OCI-LY1 (cell line): ENCODE measurements around the gene PTPN6.

Experiments used
- H2AFZ ChIP-seq: fragments of 200-600 bp; sonication (generic), shearing (Covaris generic); 2 replicates; pipeline ENCODE4 v1.6.0; 2014; ENCODE audit warnings: antibody characterized with exemption, mild to moderate bottlenecking, low read length
- H3F3A ChIP-seq: fragments of 200-600 bp; sonication (generic), shearing (Covaris generic); 2 replicates; pipeline ENCODE4 v1.6.0; 2014; ENCODE audit warnings: mild to moderate bottlenecking, antibody characterized with exemption, low read length, moderate library complexity; ENCODE audit not compliant: insufficient read depth
- H3K27ac ChIP-seq: fragments of 200-600 bp; sonication (generic); 2 replicates; pipeline ENCODE4 v1.5.1; 2014; ENCODE audit warnings: low read length, mixed run types, mild to moderate bottlenecking, low read depth; ENCODE audit not compliant: poor library complexity, severe bottlenecking
- H3K27me3 ChIP-seq: fragments of 200-600 bp; sonication (generic); 2 replicates; pipeline ENCODE4 v1.6.0; 2014; ENCODE audit warnings: antibody characterized with exemption, mild to moderate bottlenecking, low read length, moderate library complexity; ENCODE audit not compliant: insufficient read depth
- H3K36me3 ChIP-seq: fragments of 200-600 bp; sonication (generic); 2 replicates; pipeline ENCODE4 v1.6.1; 2014; ENCODE audit warnings: mild to moderate bottlenecking, antibody characterized with exemption, low read length, moderate library complexity, mixed read lengths; ENCODE audit not compliant: insufficient read depth
- H3K4me1 ChIP-seq: fragments of 200-600 bp; sonication (generic); 2 replicates; pipeline ENCODE4 v1.5.1; 2014; ENCODE audit warnings: mild to moderate bottlenecking, low read length, moderate library complexity; ENCODE audit not compliant: insufficient read depth, severe bottlenecking
- H3K4me2 ChIP-seq: fragments of 200-600 bp; sonication (generic), shearing (Covaris generic); 2 replicates; pipeline ENCODE4 v1.6.1; 2014; ENCODE audit warnings: low read length
- H3K4me3 ChIP-seq: fragments of 200-600 bp; sonication (generic); 2 replicates; pipeline ENCODE4 v1.5.1; 2014; ENCODE audit warnings: low read length, low read depth, mild to moderate bottlenecking, mixed read lengths; ENCODE audit not compliant: poor library complexity, severe bottlenecking
- H3K79me2 ChIP-seq: fragments of 200-600 bp; shearing (Covaris generic); 2 replicates; pipeline ENCODE4 v1.6.1; 2016; ENCODE audit warnings: mixed run types, low read length, mixed read lengths; ENCODE audit not compliant: insufficient read depth
- H3K9ac ChIP-seq: fragments of 200-600 bp; sonication (generic), shearing (Covaris generic); 2 replicates; pipeline ENCODE4 v1.6.1; 2014; ENCODE audit warnings: mild to moderate bottlenecking, low read length, mixed read lengths
- H3K9me2 ChIP-seq: fragments of 200-600 bp; sonication (generic), shearing (Covaris generic); 2 replicates; pipeline ENCODE4 v1.6.1; 2014; ENCODE audit warnings: low read depth, mild to moderate bottlenecking, low read length, mixed read lengths
- H3K9me3 ChIP-seq: fragments of 200-600 bp; shearing (Covaris generic); 2 replicates; pipeline ENCODE4 v1.6.1; 2014; ENCODE audit warnings: low read length, mixed read lengths
- H4K20me1 ChIP-seq: fragments of 200-600 bp; sonication (generic), shearing (Covaris generic); 2 replicates; pipeline ENCODE4 v1.6.0; 2016; ENCODE audit warnings: mild to moderate bottlenecking, low read length; ENCODE audit not compliant: insufficient read depth
- CTCF ChIP-seq: fragments of 200-600 bp; sonication (generic), shearing (Covaris generic); IDR thresholded peaks from 2 replicates; pipeline ENCODE4 v1.5.1; 2017; ENCODE audit warnings: mild to moderate bottlenecking, antibody characterized with exemption, low read length, moderate library complexity, mixed read lengths
- EZH2 ChIP-seq: fragments of 200-600 bp; sonication (generic), shearing (Covaris generic); IDR thresholded peaks from 2 replicates; pipeline ENCODE4 v1.8.0; 2017; ENCODE audit warnings: borderline replicate concordance, mixed run types, mild to moderate bottlenecking, antibody characterized with exemption, low read length, moderate library complexity, mixed read lengths

Gene PTPN6

DNA sequence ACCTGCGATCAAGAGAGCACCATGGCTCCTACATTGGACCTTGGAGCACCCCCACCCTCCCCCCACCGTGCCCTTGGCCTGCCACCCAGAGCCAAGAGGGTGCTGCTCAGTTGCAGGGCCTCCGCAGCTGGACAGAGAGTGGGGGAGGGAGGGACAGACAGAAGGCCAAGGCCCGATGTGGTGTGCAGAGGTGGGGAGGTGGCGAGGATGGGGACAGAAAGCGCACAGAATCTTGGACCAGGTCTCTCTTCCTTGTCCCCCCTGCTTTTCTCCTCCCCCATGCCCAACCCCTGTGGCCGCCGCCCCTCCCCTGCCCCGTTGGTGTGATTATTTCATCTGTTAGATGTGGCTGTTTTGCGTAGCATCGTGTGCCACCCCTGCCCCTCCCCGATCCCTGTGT, 9.4 kb upstream of the PTPN6 start:
- Histone ChIP-seq H3K9ac (no peak overlapping the region), H3K9me3 (no peaks in the 10 kb centered on the region)

GRCh38 chr12:6942331-6942665, 8.9 kb upstream of the PTPN6 start:
- TF ChIP-seq EZH2, result no peak
- no peak for TF ChIP-seq CTCF
- Histone ChIP-seq H3K27ac (no peak overlapping the region), H2AFZ (no peak overlapping the region), H3K9ac (no peak overlapping the region), H3K36me3 (no peaks in the 10 kb centered on the region), H3K79me2 (no peaks in the 10 kb centered on the region), H3K4me3 (no peak overlapping the region), H3F3A (no peaks in the 10 kb centered on the region), H3K9me2 (no peaks in the 10 kb centered on the region), H4K20me1 (no peaks in the 10 kb centered on the region), H3K9me3 (no peaks in the 10 kb centered on the region), H3K27me3 (no peaks in the 10 kb centered on the region), H3K4me1 (peaks cover 51% of the 10 kb centered on the region), H3K4me2 (no peak overlapping the region)

More for the DNA sequence above, 9.4 kb upstream of the PTPN6 start:
- H4K20me1 ChIP-seq, result no peaks in the 10 kb centered on the region
- no peaks in the 10 kb centered on the region for H3K9me2 ChIP-seq
- H2AFZ ChIP-seq, result no peak overlapping the region
- no peak overlapping the region for H3K4me2 ChIP-seq
- H3K4me3 ChIP-seq, result no peak overlapping the region
- peaks cover 52% of the 10 kb centered on the region for H3K4me1 ChIP-seq
- H3K79me2 ChIP-seq, result no peaks in the 10 kb centered on the region
- no peaks in the 10 kb centered on the region for H3F3A ChIP-seq
- no peak overlapping the region for H3K27ac ChIP-seq
- no peaks in the 10 kb centered on the region for H3K36me3 ChIP-seq
- TF ChIP-seq EZH2 (no peak), CTCF (no peak)
- H3K27me3 ChIP-seq, result no peaks in the 10 kb centered on the region

DNA sequence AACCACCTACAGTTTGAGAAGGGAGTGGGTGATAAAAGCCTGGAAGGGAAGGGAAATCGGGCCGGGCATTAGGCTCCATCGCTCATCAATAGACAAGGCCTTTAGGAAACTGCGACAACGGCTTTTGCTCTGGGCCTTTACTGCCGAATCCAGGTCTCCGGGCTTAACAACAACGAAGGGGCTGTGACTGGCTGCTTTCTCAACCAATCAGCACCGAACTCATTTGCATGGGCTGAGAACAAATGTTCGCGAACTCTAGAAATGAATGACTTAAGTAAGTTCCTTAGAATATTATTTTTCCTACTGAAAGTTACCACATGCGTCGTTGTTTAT, 7.8 kb upstream of the PTPN6 start:
- H3K4me3 ChIP-seq, result peak overlapping the region; percentile 71
- H3K36me3 ChIP-seq, result no peaks in the 10 kb centered on the region
- H3K4me1 ChIP-seq, result peaks cover 48% of the 10 kb centered on the region
- peak overlapping the region; percentile 28; the same call in 1 of the 2 replicates for H2AFZ ChIP-seq
- H3K9me3 ChIP-seq, result no peaks in the 10 kb centered on the region
- no peaks in the 10 kb centered on the region for H4K20me1 ChIP-seq
- no peaks in the 10 kb centered on the region for H3K27me3 ChIP-seq
- H3K79me2 ChIP-seq, result no peaks in the 10 kb centered on the region
- TF ChIP-seq EZH2, result no peak
- no peak for TF ChIP-seq CTCF
- H3K9me2 ChIP-seq, result no peaks in the 10 kb centered on the region
- H3F3A ChIP-seq, result no peaks in the 10 kb centered on the region
- peak overlapping the region; percentile 91 for H3K4me2 ChIP-seq
- H3K9ac ChIP-seq, result peak overlapping the region; percentile 79
- peak overlapping the region; percentile 91 for H3K27ac ChIP-seq
